Vagina (tissue), 2 donors: ENCODE results near the gene LRRC55. TPM values are rescaled to one million over a fixed set of nuclear protein-coding genes. Genes with fewer than 3 reads are reported as not detected.

ENCODE experiments used
- DNase-seq, 2 donors: peaks; one replicate each; pipeline ENCODE4 v3.0.0-alpha.2; 2017; ENCODE audit errors: extremely low spot score in 2 of 2
- H3K27ac ChIP-seq: fragments of 200-600 bp; sonication (generic); one replicate; pipeline ENCODE4 v1.5.1; 2019
- H3K27me3 ChIP-seq: fragments of 200-600 bp; sonication (generic); one replicate; pipeline ENCODE4 v1.5.1; 2019
- H3K36me3 ChIP-seq, 2 donors: fragments of 200-600 bp; sonication (generic); one replicate each; pipeline ENCODE4 v1.5.1; 2017 to 2019
- H3K4me1 ChIP-seq: fragments of 200-600 bp; sonication (generic); one replicate; pipeline ENCODE4 v1.5.1; 2019
- H3K4me3 ChIP-seq, 2 donors: fragments of 200-600 bp; sonication (generic); 1 replicate in 1 of 2; 2 replicates in 1 of 2; pipeline ENCODE4 v1.5.1; 2016 to 2019
- H3K9me3 ChIP-seq: fragments of 200-600 bp; sonication (generic); one replicate; pipeline ENCODE4 v1.5.1; 2019
- CTCF ChIP-seq, 3 experiments: fragments of 450-650 bp in 2 of 3; fragments of 200-600 bp in 1 of 3; sonication (generic) in 1 of 3; IDR thresholded peaks; one replicate each; pipeline ENCODE4 v1.5.1; 2017 to 2019; ENCODE audit warnings: antibody characterized with exemption in 3 of 3, mild to moderate bottlenecking in 2 of 3, moderate library complexity in 2 of 3
- POLR2A ChIP-seq, 2 donors: fragments of 450-650 bp; IDR thresholded peaks; one replicate each; pipeline ENCODE4 v1.6.1; 2017; ENCODE audit warnings: antibody characterized with exemption in 2 of 2, mild to moderate bottlenecking in 2 of 2, moderate library complexity in 2 of 2
- POLR2AphosphoS5 ChIP-seq, 2 donors: sonication (generic); formaldehyde crosslinking; IDR thresholded peaks; one replicate each; pipeline ENCODE4 v1.9.0; 2017; ENCODE audit warnings: antibody characterized with exemption in 2 of 2, mild to moderate bottlenecking in 2 of 2, low read depth in 1 of 2; ENCODE audit not compliant: insufficient read depth in 1 of 2
- intact Hi-C: fragments of 100-400 bp; cut with DNase I; formaldehyde crosslinking; loops from one replicate; pipeline ENCODE4 v1.15.1; 2023
- total RNA-seq: library from RNA; depleted of rRNA; stranded (reverse); fragments of >200 nt; gene quantifications from one replicate; pipeline ENCODE4 v1.2.3, GENCODE V29; 2016

Gene LRRC55, protein sequence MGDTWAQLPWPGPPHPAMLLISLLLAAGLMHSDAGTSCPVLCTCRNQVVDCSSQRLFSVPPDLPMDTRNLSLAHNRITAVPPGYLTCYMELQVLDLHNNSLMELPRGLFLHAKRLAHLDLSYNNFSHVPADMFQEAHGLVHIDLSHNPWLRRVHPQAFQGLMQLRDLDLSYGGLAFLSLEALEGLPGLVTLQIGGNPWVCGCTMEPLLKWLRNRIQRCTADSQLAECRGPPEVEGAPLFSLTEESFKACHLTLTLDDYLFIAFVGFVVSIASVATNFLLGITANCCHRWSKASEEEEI
- total RNA-seq: 0.74 TPM

DNA sequence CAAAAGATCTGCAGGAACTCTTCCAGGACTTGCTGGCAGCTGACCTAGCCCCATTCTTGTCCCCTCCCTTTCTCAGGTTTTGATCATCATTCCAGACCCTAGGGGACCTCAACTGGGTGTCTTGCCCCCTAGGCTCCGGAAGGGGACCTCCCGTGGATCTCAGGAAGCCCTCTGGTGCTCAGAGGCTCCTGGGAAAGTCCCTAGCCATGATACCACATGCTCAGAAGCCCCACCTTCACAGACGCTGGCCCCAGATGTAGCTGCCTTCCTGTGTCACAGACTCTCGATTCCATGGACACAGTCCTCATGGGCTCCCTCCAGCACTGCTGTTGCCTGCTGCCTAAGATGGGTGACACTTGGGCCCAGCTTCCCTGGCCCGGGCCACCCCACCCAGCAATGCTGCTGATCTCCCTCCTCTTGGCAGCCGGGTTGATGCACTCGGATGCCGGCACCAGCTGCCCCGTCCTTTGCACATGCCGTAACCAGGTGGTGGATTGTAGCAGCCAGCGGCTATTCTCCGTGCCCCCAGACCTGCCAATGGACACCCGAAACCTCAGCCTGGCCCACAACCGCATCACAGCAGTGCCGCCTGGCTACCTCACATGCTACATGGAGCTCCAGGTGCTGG, at the start of gene LRRC55:
LRRC55 (plus strand) TSS at position 276 of the 628 bp plus-strand sequence; CDS start at position 346, 70 bp downstream.
- intact Hi-C loops: no loop called here
- H3K4me3 ChIP-seq: no peak within 1 kb of the TSS
- no peaks in the 10 kb centered on the region for H3K36me3 ChIP-seq
- no peak for TF ChIP-seq POLR2AphosphoS5 (IDR thresholded peaks at IDR 0.05; ENCODE audit: insufficient read depth in 1 of 2, low read depth in 1 of 2)
- no peak for TF ChIP-seq POLR2A (IDR thresholded peaks at IDR 0.05)
- TF ChIP-seq CTCF (IDR thresholded peaks at IDR 0.05): no peak
- peaks cover 5% of the 10 kb centered on the region for H3K4me1 ChIP-seq
- no peak within 1 kb of the TSS for H3K27ac ChIP-seq
- no peaks in the 10 kb centered on the region for H3K9me3 ChIP-seq
- peaks cover 4% of the 10 kb centered on the region for H3K27me3 ChIP-seq
- no peak for DNase-seq

DNA sequence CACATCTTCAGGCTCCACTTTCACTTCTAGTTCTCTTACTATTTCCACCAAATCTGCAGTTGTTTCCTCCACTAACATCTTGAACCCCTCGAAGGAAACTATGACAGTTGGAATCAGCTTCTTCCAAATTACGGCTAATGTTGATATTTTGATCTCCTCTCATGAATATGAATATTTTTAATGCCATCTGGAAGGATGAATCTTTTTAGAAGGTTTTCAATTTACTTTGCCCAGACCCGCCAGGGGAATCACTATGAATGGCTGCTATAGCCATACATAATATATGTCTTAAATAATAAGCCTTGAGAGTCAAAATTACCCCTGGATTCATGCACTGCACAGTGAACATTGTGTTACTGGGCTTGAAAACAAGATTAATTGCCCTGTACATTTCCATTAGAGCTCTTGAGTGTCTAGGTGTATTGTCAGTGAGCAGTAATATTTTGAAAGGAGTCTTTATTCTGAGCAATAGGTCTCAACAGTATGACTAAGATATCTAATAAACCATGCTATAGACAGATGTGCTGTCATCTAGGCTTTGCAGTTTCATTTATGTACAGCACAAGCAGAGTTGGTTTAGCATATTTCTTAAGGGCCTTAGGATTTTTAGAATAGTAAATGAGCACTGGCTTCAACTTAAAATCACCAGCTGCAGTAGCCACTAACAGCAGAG, 48.3 kb upstream of the LRRC55 start:
- no peak for TF ChIP-seq POLR2A (IDR thresholded peaks at IDR 0.05)
- no peak for TF ChIP-seq POLR2AphosphoS5 (IDR thresholded peaks at IDR 0.05; ENCODE audit: insufficient read depth in 1 of 2, low read depth in 1 of 2)
- no peak for TF ChIP-seq CTCF (IDR thresholded peaks at IDR 0.05)
- Histone ChIP-seq H3K27me3 (no peaks in the 10 kb centered on the region), H3K36me3 (no peaks in the 10 kb centered on the region), H3K4me3 (no peak overlapping the region), H3K9me3 (no peaks in the 10 kb centered on the region), H3K4me1 (no peaks in the 10 kb centered on the region), H3K27ac (no peak overlapping the region)
- no peak for DNase-seq
- intact Hi-C loops: loop anchor here (10.0 kb wide), 1 partner anchor 111 kb away; no protein-coding TSS in a partner anchor

DNA sequence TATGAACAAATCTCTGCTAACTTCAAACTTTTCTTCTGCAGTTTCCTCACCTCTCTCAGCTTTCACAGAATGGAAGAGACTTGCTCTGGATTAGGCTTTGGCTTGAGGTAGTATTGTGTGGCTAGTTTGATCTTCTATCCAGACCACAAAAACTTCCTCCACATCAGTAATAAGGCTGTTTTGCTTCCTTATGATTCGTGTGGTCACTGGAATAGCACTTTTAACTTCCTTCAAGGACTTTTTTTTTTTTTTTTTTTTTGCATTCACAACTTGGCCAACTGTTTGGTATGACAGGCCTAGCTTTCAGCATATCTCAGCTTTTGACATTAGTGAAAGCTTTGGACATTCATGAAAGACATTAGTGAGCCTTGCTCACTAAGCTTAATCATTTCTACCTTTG, 47.5 kb upstream of the LRRC55 start:
- intact Hi-C loops: loop anchor here (10.0 kb wide), 1 partner anchor 111 kb away; no protein-coding TSS in a partner anchor
- Histone ChIP-seq H3K9me3 (no peaks in the 10 kb centered on the region), H3K27me3 (no peaks in the 10 kb centered on the region), H3K36me3 (no peaks in the 10 kb centered on the region), H3K27ac (no peak overlapping the region), H3K4me3 (no peak overlapping the region), H3K4me1 (no peaks in the 10 kb centered on the region)
- TF ChIP-seq CTCF (IDR thresholded peaks at IDR 0.05) (no peak), POLR2A (IDR thresholded peaks at IDR 0.05) (no peak), POLR2AphosphoS5 (IDR thresholded peaks at IDR 0.05; ENCODE audit: insufficient read depth in 1 of 2, low read depth in 1 of 2) (no peak)
- DNase-seq: no peak

- TF ChIP-seq POLR2AphosphoS5 (IDR thresholded peaks at IDR 0.05; ENCODE audit: insufficient read depth in 1 of 2, low read depth in 1 of 2): no peak
- no peak for TF ChIP-seq POLR2A (IDR thresholded peaks at IDR 0.05)
- TF ChIP-seq CTCF (IDR thresholded peaks at IDR 0.05): no peak
- intact Hi-C loops: loop anchor here (10.0 kb wide), 1 partner anchor 110 kb away; no protein-coding TSS in a partner anchor
Measured at GRCh38 chr11:57135020-57135751, 46.6 kb upstream of the LRRC55 start.

More at GRCh38 chr11:57135020-57135751, 46.6 kb upstream of the LRRC55 start:
- Histone ChIP-seq H3K27ac (no peak overlapping the region), H3K4me1 (no peaks in the 10 kb centered on the region), H3K36me3 (no peaks in the 10 kb centered on the region), H3K4me3 (no peak overlapping the region), H3K9me3 (no peaks in the 10 kb centered on the region), H3K27me3 (no peaks in the 10 kb centered on the region)
- DNase-seq: no peak
